ENCODE results near the gene ZFAND2B.

The ZFAND2B gene

GRCh38 chr2:219177552-219178376 lies 28.8 kb upstream of the ZFAND2B start, which contains the start of gene RETREG2:
TSS of gene RETREG2 (plus strand) at chr2:219178275. CDS start at chr2:219178353, 78 bp downstream.
- TF ChIP-seq CTCF (IDR thresholded peaks at IDR 0.05): peak; percentile 54

- peak; percentile 27; the same call in 1 of the 2 replicates for TF ChIP-seq CTCF (IDR thresholded peaks at IDR 0.05)
Observed at GRCh38 chr2:219178377-219179175, 28.0 kb upstream of the ZFAND2B start.

GRCh38 chr2:219179601-219180465 lies 26.7 kb upstream of the ZFAND2B start:
- TF ChIP-seq CTCF (IDR thresholded peaks at IDR 0.05): no peak

DNA sequence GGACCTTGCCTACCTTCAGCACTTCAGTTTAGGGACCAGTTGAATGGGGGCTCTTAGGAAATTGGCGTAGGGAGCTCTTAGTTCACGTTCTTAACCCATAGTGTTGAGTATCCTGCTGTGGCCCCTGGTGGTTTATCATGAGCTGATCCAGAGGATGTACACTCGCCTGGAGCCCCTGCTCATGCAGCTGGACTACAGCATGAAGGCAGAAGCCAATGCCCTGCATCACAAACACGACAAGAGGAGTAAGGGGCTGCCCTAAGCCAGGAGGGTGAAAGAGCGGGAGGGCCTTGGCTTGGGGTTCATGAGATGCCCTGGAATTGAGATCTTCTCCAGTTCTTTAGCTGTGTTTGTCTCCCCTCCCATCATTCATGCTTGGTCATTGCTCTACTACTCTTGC lies 25.6 kb upstream of the ZFAND2B start:
- no peak for TF ChIP-seq CTCF (IDR thresholded peaks at IDR 0.05)

GRCh38 chr2:219181531-219181930 lies 25.1 kb upstream of the ZFAND2B start:
- no peak for TF ChIP-seq CTCF (IDR thresholded peaks at IDR 0.05)

- TF ChIP-seq CTCF (IDR thresholded peaks at IDR 0.05): no peak
Observed at GRCh38 chr2:219182331-219183150, 24.0 kb upstream of the ZFAND2B start.

Measured in LNCAP (cell line).